GM12865 (cell line): Measurements from ENCODE around the gene ARHGEF28.

Experiments
- DNase-seq: peaks from one replicate; pipeline ENCODE4 v3.0.0; 2010; ENCODE audit warnings: low read depth
- H3K4me3 ChIP-seq: 2 replicates; pipeline ENCODE4 v1.5.1; 2011; ENCODE audit warnings: mild to moderate bottlenecking, low read depth, low read length, control low read depth
- TF ChIP-seq, protein P1 (sequence below): IDR thresholded peaks from 2 replicates; pipeline ENCODE4 v1.5.1; 2011; ENCODE audit warnings: low read length, control low read depth, low read depth, inconsistent platforms; ENCODE audit not compliant: insufficient read depth; ENCODE audit errors: missing control alignments

Gene ARHGEF28

DNA sequence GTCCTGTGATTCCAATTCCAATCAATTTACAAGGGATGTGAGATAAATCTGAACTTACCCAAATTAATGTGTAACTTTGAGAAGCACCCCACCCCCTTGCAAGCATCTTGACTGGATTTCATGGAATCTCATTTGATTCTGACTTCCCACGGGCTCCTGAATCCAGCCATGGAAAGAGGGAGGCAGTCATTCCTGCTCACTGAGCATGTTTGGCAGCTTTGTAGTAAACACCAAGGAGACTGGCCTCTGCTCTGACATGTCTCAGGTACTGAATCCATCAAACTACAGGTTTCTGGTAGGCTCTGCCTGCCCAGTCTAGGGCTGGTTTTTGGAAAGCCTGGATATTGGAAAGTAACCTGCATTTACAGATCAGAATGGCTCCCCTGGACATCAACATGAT lies 357.6 kb downstream of the ARHGEF28 start:
- H3K4me3 ChIP-seq, result no peak overlapping the region
- no peak for DNase-seq
- TF ChIP-seq, protein P1, sequence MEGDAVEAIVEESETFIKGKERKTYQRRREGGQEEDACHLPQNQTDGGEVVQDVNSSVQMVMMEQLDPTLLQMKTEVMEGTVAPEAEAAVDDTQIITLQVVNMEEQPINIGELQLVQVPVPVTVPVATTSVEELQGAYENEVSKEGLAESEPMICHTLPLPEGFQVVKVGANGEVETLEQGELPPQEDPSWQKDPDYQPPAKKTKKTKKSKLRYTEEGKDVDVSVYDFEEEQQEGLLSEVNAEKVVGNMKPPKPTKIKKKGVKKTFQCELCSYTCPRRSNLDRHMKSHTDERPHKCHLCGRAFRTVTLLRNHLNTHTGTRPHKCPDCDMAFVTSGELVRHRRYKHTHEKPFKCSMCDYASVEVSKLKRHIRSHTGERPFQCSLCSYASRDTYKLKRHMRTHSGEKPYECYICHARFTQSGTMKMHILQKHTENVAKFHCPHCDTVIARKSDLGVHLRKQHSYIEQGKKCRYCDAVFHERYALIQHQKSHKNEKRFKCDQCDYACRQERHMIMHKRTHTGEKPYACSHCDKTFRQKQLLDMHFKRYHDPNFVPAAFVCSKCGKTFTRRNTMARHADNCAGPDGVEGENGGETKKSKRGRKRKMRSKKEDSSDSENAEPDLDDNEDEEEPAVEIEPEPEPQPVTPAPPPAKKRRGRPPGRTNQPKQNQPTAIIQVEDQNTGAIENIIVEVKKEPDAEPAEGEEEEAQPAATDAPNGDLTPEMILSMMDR, result no peak

DNA sequence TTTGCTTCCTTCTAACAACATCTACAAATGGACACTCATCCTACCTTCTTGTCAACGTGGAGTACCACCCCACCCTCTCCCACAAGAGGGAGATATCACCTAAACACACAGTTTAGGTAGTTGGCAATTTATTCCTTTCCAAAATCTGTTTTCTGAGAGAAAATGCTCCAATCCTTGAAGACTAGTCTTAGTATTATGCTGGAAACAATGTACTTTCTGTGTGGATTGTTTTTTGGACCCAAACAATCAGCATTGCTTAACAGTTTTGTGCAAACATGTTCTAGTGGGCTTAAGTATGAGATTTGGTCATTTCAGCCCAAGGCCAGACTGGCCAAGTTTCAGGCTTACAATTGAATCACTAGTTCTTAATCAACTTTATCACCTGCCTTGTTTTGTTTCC lies 359.1 kb downstream of the ARHGEF28 start:
- TF ChIP-seq, protein P1, result no peak
- DNase-seq, result peak; percentile 13

DNA sequence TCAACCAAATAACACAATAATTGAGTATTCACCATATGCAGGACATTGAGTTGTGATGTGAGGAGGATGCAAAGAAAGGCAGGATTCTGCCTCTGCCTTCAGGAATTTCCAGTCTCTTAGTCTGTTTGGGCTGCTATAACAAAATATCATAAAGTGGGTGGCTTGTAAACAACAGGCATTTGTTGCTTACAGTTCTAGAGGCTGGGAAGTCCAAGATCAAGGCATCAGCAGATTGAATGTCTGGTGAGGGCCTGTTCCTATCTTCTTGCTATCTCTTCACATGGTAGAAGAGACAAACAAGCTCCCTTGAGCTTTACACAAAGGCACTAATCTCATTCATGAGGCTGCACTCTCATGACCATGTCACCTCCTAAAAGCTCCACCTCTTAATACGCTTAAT lies 360.7 kb downstream of the ARHGEF28 start:
- H3K4me3 ChIP-seq, result no peak overlapping the region
- no peak for DNase-seq
- TF ChIP-seq, protein P1, result no peak

More for the DNA sequence above, 359.1 kb downstream of the ARHGEF28 start:
- no peak overlapping the region for H3K4me3 ChIP-seq

DNA sequence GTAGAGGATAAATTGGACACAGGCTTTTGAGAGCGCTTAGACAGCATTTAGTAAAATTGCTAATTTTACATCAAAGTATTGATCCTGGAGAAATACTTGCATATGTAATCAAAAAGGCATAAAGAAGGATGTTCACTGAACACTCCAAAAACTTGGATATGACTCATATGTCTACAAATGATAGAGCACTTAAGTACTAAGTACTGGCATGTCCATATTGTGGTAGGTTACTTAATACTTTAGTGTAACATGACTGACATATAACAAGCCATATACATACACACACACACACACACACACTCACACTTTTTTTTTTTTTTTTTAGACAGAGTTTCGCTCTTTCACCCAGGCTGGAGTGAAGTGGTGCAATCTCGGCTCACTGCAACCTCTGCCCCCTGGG lies 361.9 kb downstream of the ARHGEF28 start:
- no peak overlapping the region for H3K4me3 ChIP-seq
- TF ChIP-seq, protein P1, result no peak

DNA sequence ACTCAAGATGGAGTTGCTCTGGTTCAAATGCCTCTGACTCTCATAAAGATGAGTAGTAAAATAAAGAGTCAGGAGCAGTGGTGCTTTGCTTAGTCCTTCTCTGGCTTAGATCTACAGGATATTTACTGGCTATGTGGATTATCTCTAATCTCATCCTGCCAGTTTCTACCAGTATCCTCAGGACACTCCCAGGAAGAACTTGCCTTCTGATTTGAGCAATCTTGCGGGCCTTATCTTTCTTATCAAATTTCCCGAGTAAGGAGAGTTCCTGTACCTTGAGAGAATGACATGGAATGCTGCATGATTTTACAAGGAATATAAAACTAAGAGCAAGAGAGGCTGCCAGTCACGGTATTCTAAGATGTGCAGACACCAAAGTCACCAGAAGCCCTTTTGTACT lies 364.0 kb downstream of the ARHGEF28 start:
- H3K4me3 ChIP-seq, result no peak overlapping the region
- TF ChIP-seq, protein P1, result no peak
- no peak for DNase-seq

More for the DNA sequence above, 361.9 kb downstream of the ARHGEF28 start:
- no peak for DNase-seq
